ENCODE data around the gene BIN1.

Gene BIN1

GRCh38 chr2:127088706-127089105 is 18.2 kb downstream of the BIN1 start:
- no peak for DNase-seq

GRCh38 chr2:127087791-127088495 is 19.0 kb downstream of the BIN1 start:
- no peak for DNase-seq

- no peak for DNase-seq
Observed at GRCh38 chr2:127086990-127087790, 19.8 kb downstream of the BIN1 start.

- DNase-seq: no peak
Observed at GRCh38 chr2:127085317-127085681, 21.7 kb downstream of the BIN1 start.

- DNase-seq: no peak
Observed at GRCh38 chr2:127084611-127085316, 22.2 kb downstream of the BIN1 start.

- DNase-seq: no peak
Observed at GRCh38 chr2:127083819-127084503, 23.0 kb downstream of the BIN1 start.

- DNase-seq: no peak
Observed at GRCh38 chr2:127082974-127083373, 24.0 kb downstream of the BIN1 start.

GRCh38 chr2:127081826-127082633 is 24.9 kb downstream of the BIN1 start:
- DNase-seq: peak; percentile 77

GRCh38 chr2:127080938-127081755 is 25.8 kb downstream of the BIN1 start:
- peak; percentile 68 for DNase-seq

GRCh38 chr2:127080226-127080937 is 26.6 kb downstream of the BIN1 start:
- peak; percentile 54 for DNase-seq

- no peak for DNase-seq
Observed at GRCh38 chr2:127079358-127079920, 27.5 kb downstream of the BIN1 start.

- DNase-seq: no peak
Observed at GRCh38 chr2:127078666-127079270, 28.2 kb downstream of the BIN1 start.

- DNase-seq: no peak
Observed at GRCh38 chr2:127078028-127078427, 28.9 kb downstream of the BIN1 start.

- DNase-seq: no peak
Observed at GRCh38 chr2:127076924-127077323, 30.0 kb downstream of the BIN1 start.

GRCh38 chr2:127076290-127076689 is 30.7 kb downstream of the BIN1 start:
- no peak for DNase-seq

- no peak for DNase-seq
Observed at GRCh38 chr2:127075821-127076220, 31.1 kb downstream of the BIN1 start.

- DNase-seq: no peak
Observed at GRCh38 chr2:127074936-127075335, 32.0 kb downstream of the BIN1 start.

- DNase-seq: no peak
Observed at GRCh38 chr2:127074358-127074757, 32.6 kb downstream of the BIN1 start.

GRCh38 chr2:127072970-127073369 is 34.0 kb downstream of the BIN1 start:
- no peak for DNase-seq

- DNase-seq: no peak
Observed at GRCh38 chr2:127072396-127072795, 34.6 kb downstream of the BIN1 start.

Data from activated CD4-positive, CD25-positive, alpha-beta regulatory T cell treated with anti-CD3 and anti-CD28 coated beads, Interleukin-2, amount 50 U/mL, for 72 hours (primary cell).